IPS-NIHi7 (cell line): ENCODE measurements around the gene FDPS.
A peak's percentile ranks its signal among the peaks of the same experiment; 100 is the strongest.

Experiments used
- DNase-seq: peaks from one replicate; pipeline ENCODE4 v3.0.0; 2012; ENCODE audit warnings: mixed read lengths; ENCODE audit errors: extremely low spot score

The FDPS gene

GRCh38 chr1:155308493-155309422, at the start of gene FDPS:
Gene FDPS, plus strand, starts transcription at chr1:155308866. Its CDS starts 924 bp downstream, at chr1:155309790.
- peak; percentile 97 for DNase-seq

- DNase-seq = no peak
Observed at GRCh38 chr1:155260276-155260675, 48.4 kb upstream of the FDPS start.

- no peak for DNase-seq
Observed at GRCh38 chr1:155261493-155261851, 47.2 kb upstream of the FDPS start.

DNA sequence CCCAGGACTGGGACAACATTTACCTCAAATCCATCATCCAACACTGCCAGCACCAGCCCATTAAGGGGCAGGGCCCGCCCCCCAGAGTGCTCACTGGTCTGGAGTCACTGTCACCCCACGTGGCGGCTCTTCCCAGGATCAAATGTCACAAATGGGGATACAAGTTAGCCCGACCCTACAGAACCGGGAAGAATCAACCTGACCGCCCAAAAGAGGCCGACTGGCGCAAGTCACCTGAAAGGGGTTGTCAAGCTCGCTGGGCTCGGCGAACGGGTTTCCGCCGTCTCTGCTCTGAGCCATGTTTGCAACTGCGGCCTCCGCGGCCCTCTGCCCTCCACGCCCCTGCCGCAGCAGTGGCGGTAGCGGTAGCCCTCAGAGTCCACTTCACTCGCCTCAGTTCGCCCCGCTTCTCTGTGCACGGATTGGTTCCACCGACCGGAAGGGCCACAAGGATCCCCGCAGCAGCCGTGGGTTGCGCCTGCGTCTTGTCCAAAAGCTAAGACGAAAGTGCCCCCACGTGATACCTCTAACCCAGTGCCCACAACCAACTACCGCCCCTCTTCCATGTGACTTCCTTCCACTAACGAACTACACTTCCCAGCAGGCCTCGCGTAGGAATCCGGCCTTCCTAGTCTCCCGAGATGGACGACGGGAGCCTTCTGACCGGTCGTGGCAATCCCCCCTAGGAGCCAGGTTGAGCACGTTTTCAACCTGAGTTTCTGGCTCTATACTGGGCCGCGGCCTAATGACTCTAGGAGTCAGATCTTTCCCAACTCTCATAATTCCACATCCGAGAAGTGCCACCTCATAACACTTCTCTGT, 46.6 kb upstream of the FDPS start, which contains the start of gene SCAMP3:
SCAMP3 (minus strand) TSS at position 509 of the 822 bp plus-strand sequence; CDS start at position 300, 209 bp downstream.
- DNase-seq = peak; percentile 97

DNA sequence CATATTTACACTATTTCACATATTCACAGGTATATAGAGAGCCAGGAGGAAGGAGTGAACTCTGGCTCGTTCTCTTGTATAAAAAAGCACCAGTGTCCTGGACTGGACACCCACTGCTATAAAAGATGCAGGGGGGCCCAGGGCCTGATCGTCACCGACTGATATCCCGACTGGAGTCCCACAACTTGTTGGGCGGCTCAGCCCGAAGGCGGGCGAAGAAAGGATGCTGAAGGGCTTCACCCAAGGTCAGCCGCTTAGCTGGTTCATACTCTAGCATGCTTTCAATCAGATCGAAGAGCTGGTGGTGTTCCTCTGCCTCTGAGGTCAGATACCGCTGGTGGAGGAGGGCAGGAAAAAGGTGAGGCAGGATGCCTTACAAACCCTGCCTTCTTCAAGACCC, 45.6 kb upstream of the FDPS start:
- DNase-seq = no peak

- no peak for DNase-seq
Observed at GRCh38 chr1:155266553-155266952, 42.1 kb upstream of the FDPS start.

DNA sequence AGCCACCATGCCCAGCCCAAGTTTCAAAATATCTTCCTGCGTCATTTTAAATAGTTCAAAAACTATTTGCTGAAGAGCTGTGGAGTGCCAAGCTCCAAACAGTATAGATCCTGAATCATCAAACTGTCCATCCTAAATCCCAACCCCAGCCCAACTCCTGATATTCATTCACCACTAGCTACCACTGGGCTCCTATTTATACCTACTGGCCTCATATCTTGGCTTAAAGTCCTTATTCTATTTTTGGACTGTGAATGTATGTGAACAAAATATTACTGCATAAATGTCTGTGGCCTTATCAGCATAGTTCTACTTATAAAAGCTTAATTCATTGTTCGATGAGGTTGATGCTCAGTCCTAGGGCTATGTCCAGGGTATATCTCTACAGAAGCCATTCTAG, 41.3 kb upstream of the FDPS start:
- no peak for DNase-seq

DNA sequence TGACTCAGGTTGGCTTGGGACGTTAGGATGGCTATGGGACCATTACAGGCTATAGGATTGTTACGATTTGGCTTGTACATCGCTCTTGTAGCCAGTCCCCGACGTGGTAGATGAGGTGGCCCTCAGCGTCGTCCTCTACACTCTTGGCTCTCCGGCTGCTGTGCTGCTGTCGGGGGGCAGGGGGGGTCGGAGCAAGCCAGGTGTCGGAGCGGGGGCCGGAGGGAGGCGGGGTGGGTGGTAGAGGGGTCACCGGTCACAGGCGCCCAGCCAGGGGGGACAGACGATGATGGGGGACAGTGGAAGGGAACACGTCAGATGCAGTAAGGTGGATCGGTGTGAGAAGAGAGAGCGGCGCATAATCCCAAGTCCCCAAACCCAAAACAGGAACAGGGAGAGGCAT, 40.0 kb upstream of the FDPS start:
- no peak for DNase-seq

- no peak for DNase-seq
Observed at GRCh38 chr1:155269381-155269780, 39.3 kb upstream of the FDPS start.

DNA sequence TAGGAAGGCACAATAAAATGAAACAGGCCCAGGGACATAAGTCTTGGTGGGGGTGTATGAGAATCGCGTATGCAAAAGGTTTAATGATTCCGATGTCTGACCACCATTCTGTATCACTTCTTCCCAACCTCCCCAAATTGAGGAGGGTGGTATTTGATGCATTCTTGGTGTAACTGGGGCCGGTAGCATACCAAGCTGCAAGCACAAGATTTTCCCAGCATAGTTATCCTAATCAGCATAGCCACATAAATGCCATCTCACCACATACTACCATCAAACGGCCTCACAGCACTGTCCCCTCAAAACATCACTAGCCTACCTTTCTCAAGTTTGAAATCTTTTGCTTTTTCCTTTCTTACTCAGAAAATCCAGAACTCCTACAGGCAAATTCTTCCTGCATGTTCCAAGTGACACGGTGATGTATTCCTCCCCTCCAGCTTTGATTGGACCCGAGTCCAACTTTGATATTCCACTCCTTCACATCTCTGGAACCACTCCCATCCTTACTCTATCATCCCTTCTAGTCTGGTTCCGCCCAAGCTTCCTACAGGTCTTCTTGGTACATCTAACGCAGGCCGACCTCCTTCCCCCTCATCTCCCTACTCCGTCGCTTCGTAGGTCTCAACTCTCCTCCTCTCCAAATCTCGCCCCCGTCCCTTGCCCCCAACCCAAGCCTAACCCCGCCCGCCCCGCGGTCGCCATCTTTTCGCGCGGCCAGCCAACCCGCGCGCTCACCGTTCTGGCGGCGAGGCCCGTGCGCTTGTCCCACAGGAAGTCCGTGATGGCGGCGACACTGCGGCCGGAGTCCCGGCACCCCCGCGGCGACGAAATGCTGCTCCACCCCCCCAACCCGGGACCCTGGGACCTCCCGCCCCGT, 36.0 kb upstream of the FDPS start:
- DNase-seq = peak; percentile 51

DNA sequence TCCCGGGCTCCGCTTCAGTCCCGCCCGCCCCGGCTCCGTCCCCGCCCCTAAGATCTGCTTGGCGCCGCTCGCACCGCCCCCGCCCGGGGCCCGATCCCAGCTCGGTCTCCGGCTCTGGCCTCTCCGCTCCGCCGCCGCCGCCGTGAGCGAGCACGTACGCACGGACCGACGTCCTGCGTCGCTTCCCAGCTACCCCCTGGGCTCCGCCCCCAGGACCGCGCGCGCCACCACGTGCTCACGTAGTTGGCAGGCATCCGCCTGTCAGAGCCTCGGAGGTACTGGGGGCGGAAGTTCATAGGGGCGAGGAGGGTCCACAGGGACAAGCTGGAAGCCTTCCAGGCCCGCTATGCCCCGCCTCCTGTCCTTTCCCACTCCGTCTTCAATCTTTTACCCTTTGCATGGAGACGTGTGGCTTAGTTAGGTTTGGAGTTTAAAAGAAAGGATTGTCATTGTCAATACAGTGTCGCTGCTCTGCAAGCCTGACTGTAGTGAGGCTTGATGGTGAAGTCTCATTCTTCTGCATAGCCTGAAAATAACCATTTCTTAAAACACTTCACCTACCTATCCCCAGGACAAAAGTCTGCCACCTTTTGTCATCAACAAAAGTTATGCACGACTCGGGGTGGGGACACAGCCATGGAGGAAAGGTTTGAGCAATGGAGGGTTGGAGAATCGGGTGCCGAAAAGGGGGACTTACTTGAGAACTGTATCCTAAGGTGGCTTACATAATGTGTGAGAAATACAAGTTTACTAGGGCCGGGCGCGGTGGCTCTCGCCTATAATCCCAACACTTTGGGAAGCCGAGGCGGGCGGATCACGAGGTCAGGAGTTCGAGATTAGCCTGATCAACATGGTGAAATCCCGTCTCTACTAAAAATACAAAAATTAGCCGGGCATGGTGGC, 35.1 kb upstream of the FDPS start, which contains the start of gene CLK2:
CLK2 (minus strand) TSS at position 162 of the 903 bp plus-strand sequence. CDS start 2,527 bp downstream, outside the sequence.
- peak; percentile 95 for DNase-seq

DNA sequence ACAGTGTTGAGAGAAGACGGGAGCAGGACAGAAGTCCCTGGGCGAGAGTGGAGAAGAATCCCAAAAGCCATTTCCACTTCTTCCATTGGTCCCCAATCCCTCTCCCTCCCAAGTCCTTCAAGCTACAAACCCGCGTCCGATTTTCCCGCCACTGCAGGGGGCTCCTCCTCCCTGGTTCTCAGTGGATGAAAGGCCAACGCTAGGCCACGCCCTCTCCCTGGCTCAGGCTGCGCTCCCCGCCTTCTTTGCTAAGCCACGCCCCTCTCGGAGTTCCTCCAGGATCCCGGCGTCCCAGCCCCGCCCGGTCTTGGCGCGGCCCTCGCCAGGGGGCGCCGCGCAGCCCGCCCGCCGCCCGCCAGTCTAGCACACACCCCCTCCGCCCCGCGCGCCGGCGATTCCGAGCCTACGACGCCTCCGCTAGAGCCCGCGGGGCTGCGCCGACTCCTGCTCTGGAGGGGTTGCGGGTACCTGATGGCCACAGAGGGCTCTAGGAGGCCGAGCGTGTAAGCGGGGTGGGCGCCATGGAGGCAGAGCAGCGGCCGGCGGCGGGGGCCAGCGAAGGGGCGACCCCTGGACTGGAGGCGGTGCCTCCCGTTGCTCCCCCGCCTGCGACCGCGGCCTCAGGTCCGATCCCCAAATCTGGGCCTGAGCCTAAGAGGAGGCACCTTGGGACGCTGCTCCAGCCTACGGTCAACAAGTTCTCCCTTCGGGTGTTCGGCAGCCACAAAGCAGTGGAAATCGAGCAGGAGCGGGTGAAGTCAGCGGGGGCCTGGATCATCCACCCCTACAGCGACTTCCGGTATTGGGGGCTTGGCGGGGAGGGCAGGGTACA, 31.4 kb upstream of the FDPS start, which contains the start of gene HCN3:
HCN3 (plus strand) TSS at position 394 of the 832 bp plus-strand sequence; CDS start at position 522, 128 bp downstream.
- DNase-seq = peak; percentile 98

GRCh38 chr1:155277902-155278688, 30.6 kb upstream of the FDPS start:
- DNase-seq = peak; percentile 98

DNA sequence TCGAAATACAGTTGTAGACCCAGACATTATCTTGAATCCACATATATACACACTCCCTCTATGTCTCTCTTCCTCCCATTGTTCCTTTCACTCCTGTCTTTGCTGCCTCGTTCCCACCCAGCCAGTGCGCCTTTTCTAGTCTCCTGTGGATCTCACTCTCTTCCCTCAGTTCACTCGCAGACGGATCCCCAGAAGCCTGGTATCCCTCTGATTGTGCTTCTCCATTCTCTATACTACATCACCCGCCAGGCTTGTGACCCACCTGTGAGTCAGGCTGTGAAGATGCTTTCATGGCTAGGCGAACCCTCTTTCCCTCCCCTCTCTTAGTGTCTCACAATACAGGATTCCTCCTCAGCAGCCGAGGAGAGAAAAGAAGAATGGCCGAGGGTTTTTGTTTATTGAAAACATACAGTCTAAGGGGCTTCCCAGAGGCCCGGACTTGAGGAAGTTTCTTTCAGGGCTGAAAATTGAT, 29.9 kb upstream of the FDPS start:
- no peak for DNase-seq

GRCh38 chr1:155279268-155279667, 29.4 kb upstream of the FDPS start:
- DNase-seq = no peak

DNA sequence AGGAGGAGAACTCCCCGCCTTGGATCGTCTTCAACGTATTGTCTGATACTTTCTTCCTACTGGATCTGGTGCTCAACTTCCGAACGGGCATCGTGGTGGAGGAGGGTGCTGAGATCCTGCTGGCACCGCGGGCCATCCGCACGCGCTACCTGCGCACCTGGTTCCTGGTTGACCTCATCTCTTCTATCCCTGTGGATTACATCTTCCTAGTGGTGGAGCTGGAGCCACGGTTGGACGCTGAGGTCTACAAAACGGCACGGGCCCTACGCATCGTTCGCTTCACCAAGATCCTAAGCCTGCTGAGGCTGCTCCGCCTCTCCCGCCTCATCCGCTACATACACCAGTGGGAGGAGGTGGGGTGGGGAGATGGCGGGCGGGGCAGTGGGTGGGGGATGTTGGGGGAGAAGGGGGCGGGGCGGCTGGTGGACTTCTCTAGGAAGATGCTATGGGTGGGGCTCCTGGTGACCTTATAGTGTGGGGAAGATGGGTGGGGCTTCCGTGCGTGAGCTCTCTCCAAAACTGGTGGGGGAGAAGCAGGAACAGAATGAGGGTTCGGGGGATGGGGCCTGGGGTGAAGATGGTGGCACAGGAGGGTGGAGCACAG, 26.1 kb upstream of the FDPS start:
- DNase-seq = no peak

DNA sequence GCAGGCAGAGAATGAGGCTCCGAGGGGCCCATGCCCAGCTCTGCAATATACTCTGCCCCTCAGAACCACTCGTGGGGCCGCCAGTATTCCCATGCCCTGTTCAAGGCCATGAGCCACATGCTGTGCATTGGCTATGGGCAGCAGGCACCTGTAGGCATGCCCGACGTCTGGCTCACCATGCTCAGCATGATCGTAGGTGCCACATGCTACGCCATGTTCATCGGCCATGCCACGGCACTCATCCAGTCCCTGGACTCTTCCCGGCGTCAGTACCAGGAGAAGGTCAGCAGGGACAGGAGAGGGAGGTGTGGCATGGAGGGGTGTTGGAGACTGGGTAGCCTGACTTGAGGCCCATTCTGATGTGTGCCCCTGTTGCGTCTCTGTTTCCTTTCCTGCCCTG, 24.2 kb upstream of the FDPS start:
- DNase-seq = no peak

DNA sequence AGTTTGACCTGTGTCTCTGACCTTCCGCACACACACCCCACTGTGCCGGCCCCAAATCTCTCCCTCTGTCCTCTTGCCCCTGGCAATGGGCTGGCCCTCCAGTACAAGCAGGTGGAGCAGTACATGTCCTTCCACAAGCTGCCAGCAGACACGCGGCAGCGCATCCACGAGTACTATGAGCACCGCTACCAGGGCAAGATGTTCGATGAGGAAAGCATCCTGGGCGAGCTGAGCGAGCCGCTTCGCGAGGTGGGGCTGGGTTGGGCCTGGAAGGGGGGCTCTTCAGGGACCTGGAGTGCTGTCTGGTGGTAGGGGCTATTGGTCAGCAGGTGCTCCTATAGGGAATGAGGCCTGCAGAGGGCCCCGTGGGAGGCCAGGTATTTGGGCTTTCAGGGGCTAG, 23.6 kb upstream of the FDPS start:
- DNase-seq = no peak
